Right cardiac atrium (tissue), 5 donors: ENCODE data around the gene MKI67. TPM values are rescaled to one million over a fixed set of nuclear protein-coding genes. Genes with fewer than 3 reads are reported as not detected.
A peak's percentile ranks its signal among the peaks of the same experiment; 100 is the strongest.

Experiments used
- ATAC-seq, 2 donors: fragments of 200-7000 bp; cut with Tn5 transposase; one replicate each; pipeline versions ENCODE4 v1.8.0 to v1.9.1; 2020; ENCODE audit warnings: moderate library complexity in 2 of 2, mild to moderate bottlenecking in 1 of 2
- DNase-seq, 3 donors: peaks; one replicate each; pipeline ENCODE4 v3.0.0-alpha.2; 2020
- H3K27ac ChIP-seq: one replicate; pipeline ENCODE4 v1.5.1; 2013; ENCODE audit warnings: mild to moderate bottlenecking, low read length, control low read depth, moderate library complexity
- H3K27me3 ChIP-seq: one replicate; pipeline ENCODE4 v1.6.1; 2013; ENCODE audit not compliant: control insufficient read depth, insufficient read depth
- H3K4me1 ChIP-seq: one replicate; pipeline ENCODE4 v1.6.1; 2013; ENCODE audit warnings: low read length; ENCODE audit not compliant: control insufficient read depth, insufficient read depth
- H3K4me3 ChIP-seq: one replicate; pipeline ENCODE4 v1.5.1; 2013; ENCODE audit warnings: low read length, control low read depth
- H3K9me3 ChIP-seq: one replicate; pipeline ENCODE4 v1.6.1; 2013; ENCODE audit warnings: low read length; ENCODE audit not compliant: control insufficient read depth
- WGBS: extraction: QIAGEN DNeasy Blood & Tissue Kit; methylation state at CpG from one replicate; pipeline ENCODE4 v1.1.7; 2013; 5-methylcytosine and 5-hydroxymethylcytosine counted together
- intact Hi-C, 4 donors: fragments of 100-400 bp; cut with DNase I; formaldehyde crosslinking; loops; one replicate each; pipeline versions ENCODE4 v1.11.0 to v1.14.0; 2022 to 2023
- polyA plus RNA-seq: library from polyadenylated mRNA; stranded (reverse); fragments of 200-250 nt; gene quantifications from one replicate; pipeline ENCODE4 v1.2.3, GENCODE V29; 2013
- total RNA-seq, 4 donors: library from RNA; stranded (reverse); fragmentation: NEBNext Ultra II Directional; extraction: Animal tissue kit (Norgen Biotek cat#: 25700); gene quantifications; one replicate each; pipeline ENCODE4 v1.2.1, GENCODE V29; 2021
- donor health status: healthy with polysubstance abuse.
- donor health status: DM: no; HTN: yes; CAD: no.
- donor health status: DM: no; HTN: no; CAD: no.
- donor health status: DM: no; HTN: yes; CAD: no; lungs with severe emphysema.
- donor health status: DM: yes; HTN: yes; CAD: no.

Gene MKI67
- total and polyA plus RNA-seq, 5 donors, result 0.05 to 4.9 (median 0.45) TPM

GRCh38 chr10:128081222-128081621, 45.0 kb downstream of the MKI67 start:
- Histone ChIP-seq H3K4me1 (no peaks in the 10 kb centered on the region), H3K27ac (no peak overlapping the region), H3K4me3 (no peak overlapping the region), H3K9me3 (no peaks in the 10 kb centered on the region), H3K27me3 (no peaks in the 10 kb centered on the region)
- intact Hi-C loops, result no loop called here
- WGBS, result 71% methylated on average over 4 of the region's 4 CpGs
- no peak for DNase-seq
- no peak for ATAC-seq

GRCh38 chr10:128080641-128081040, 45.6 kb downstream of the MKI67 start:
- no peaks in the 10 kb centered on the region for H3K9me3 ChIP-seq
- WGBS, result 92% methylated on average over 8 of the region's 8 CpGs
- intact Hi-C loops, result no loop called here
- ATAC-seq, result no peak
- no peak for DNase-seq
- H3K27me3 ChIP-seq, result no peaks in the 10 kb centered on the region
- no peaks in the 10 kb centered on the region for H3K4me1 ChIP-seq
- no peak overlapping the region for H3K27ac ChIP-seq
- H3K4me3 ChIP-seq, result no peak overlapping the region

GRCh38 chr10:128080231-128080630, 46.0 kb downstream of the MKI67 start:
- ATAC-seq (no peak), DNase-seq (no peak)
- intact Hi-C loops, result no loop called here
- H3K27me3 ChIP-seq, result no peaks in the 10 kb centered on the region
- H3K9me3 ChIP-seq, result no peaks in the 10 kb centered on the region
- no peaks in the 10 kb centered on the region for H3K4me1 ChIP-seq
- WGBS, result 88% methylated on average over 13 of the region's 13 CpGs
- H3K27ac ChIP-seq, result no peak overlapping the region
- no peak overlapping the region for H3K4me3 ChIP-seq

GRCh38 chr10:128078136-128078969, 47.9 kb downstream of the MKI67 start:
- no peaks in the 10 kb centered on the region for H3K27me3 ChIP-seq
- H3K27ac ChIP-seq, result no peak overlapping the region
- no peaks in the 10 kb centered on the region for H3K4me1 ChIP-seq
- DNase-seq (peak in 1 of 3 donors; percentile 64), ATAC-seq (peak; percentile 45 to 67)
- WGBS, result 73% methylated on average over 17 of the region's 17 CpGs
- H3K9me3 ChIP-seq, result no peaks in the 10 kb centered on the region
- no peak overlapping the region for H3K4me3 ChIP-seq
- intact Hi-C loops, result loop anchor here in 1 of 4 donors (10.0 kb wide), 1 partner anchor 66 kb away; no protein-coding TSS in a partner anchor

- Histone ChIP-seq H3K27ac (no peak overlapping the region), H3K27me3 (no peaks in the 10 kb centered on the region), H3K9me3 (no peaks in the 10 kb centered on the region), H3K4me1 (no peaks in the 10 kb centered on the region), H3K4me3 (no peak overlapping the region)
- intact Hi-C loops, result loop anchor here in 1 of 4 donors (10.0 kb wide), 1 partner anchor 67 kb away; no protein-coding TSS in a partner anchor
- DNase-seq (no peak), ATAC-seq (peak in 1 of 2 donors; percentile 24)
- 89% methylated on average over 21 of the region's 21 CpGs for WGBS
Measured at GRCh38 chr10:128077155-128077875, 48.9 kb downstream of the MKI67 start.

GRCh38 chr10:128074589-128074988, 51.6 kb downstream of the MKI67 start:
- Histone ChIP-seq H3K4me1 (no peaks in the 10 kb centered on the region), H3K27me3 (no peaks in the 10 kb centered on the region), H3K9me3 (no peaks in the 10 kb centered on the region), H3K27ac (no peak overlapping the region), H3K4me3 (no peak overlapping the region)
- no peak for ATAC-seq
- no peak for DNase-seq
- intact Hi-C loops, result loop anchor here in 1 of 4 donors (5.0 to 10.0 kb wide), 2 partner anchors 37 to 70 kb away; no protein-coding TSS in a partner anchor
- 85% methylated on average over 5 of the region's 5 CpGs for WGBS

- no peaks in the 10 kb centered on the region for H3K27me3 ChIP-seq
- WGBS, result 57% methylated on average over 2 of the region's 2 CpGs
- H3K4me3 ChIP-seq, result no peak overlapping the region
- H3K27ac ChIP-seq, result no peak overlapping the region
- no peak for ATAC-seq
- no peak for DNase-seq
- intact Hi-C loops, result loop anchor here in 1 of 4 donors (5.0 to 10.0 kb wide), 2 partner anchors 37 to 71 kb away; no protein-coding TSS in a partner anchor
- H3K4me1 ChIP-seq, result no peaks in the 10 kb centered on the region
- H3K9me3 ChIP-seq, result no peaks in the 10 kb centered on the region
Measured at GRCh38 chr10:128073890-128074289, 52.3 kb downstream of the MKI67 start.

GRCh38 chr10:128072941-128073645, 53.1 kb downstream of the MKI67 start:
- DNase-seq (no peak), ATAC-seq (no peak)
- WGBS, result 90% methylated on average over 14 of the region's 14 CpGs
- no peaks in the 10 kb centered on the region for H3K27me3 ChIP-seq
- intact Hi-C loops, result loop anchor here in 1 of 4 donors (5.0 to 10.0 kb wide), 2 partner anchors 36 to 72 kb away; no protein-coding TSS in a partner anchor
- no peak overlapping the region for H3K27ac ChIP-seq
- H3K4me3 ChIP-seq, result no peak overlapping the region
- H3K9me3 ChIP-seq, result no peaks in the 10 kb centered on the region
- H3K4me1 ChIP-seq, result no peaks in the 10 kb centered on the region

GRCh38 chr10:128072046-128072445, 54.2 kb downstream of the MKI67 start:
- H3K27me3 ChIP-seq, result no peaks in the 10 kb centered on the region
- no peak overlapping the region for H3K27ac ChIP-seq
- no peak overlapping the region for H3K4me3 ChIP-seq
- intact Hi-C loops, result loop anchor here in 1 of 4 donors (5.0 to 10.0 kb wide), 2 partner anchors 35 to 73 kb away; no protein-coding TSS in a partner anchor
- H3K4me1 ChIP-seq, result no peaks in the 10 kb centered on the region
- ATAC-seq (no peak), DNase-seq (no peak)
- H3K9me3 ChIP-seq, result no peaks in the 10 kb centered on the region
- 63% methylated on average over 6 of the region's 6 CpGs for WGBS

GRCh38 chr10:128071417-128071782, 54.8 kb downstream of the MKI67 start:
- Histone ChIP-seq H3K4me1 (no peaks in the 10 kb centered on the region), H3K4me3 (no peak overlapping the region), H3K9me3 (no peaks in the 10 kb centered on the region), H3K27me3 (no peaks in the 10 kb centered on the region), H3K27ac (no peak overlapping the region)
- ATAC-seq, result no peak
- intact Hi-C loops, result loop anchor here in 1 of 4 donors (5.0 to 10.0 kb wide), 2 partner anchors 34 to 73 kb away; no protein-coding TSS in a partner anchor
- DNase-seq, result no peak
- 69% methylated on average over 9 of the region's 9 CpGs for WGBS
